Bronchial epithelial cell (primary cell): ENCODE data around the gene NDE1. TPM values are rescaled to one million over a fixed set of nuclear protein-coding genes. Genes with fewer than 3 reads are reported as not detected.
A peak's percentile ranks its signal among the peaks of the same experiment; 100 is the strongest.

Experiments
- DNase-seq: peaks from one replicate; pipeline ENCODE4 v3.0.0-alpha.2; 2010; ENCODE audit warnings: low read depth
- FAIRE-seq: peaks from 2 replicates; lab custom pipeline; 2011; peaks lifted over from hg19 to GRCh38; lab: Jason Lieb, UNC
- H3K27me3 ChIP-seq: 2 replicates; pipeline ENCODE4 v1.5.1; 2011; ENCODE audit warnings: low read length; ENCODE audit not compliant: control insufficient read depth, insufficient read depth
- H3K36me3 ChIP-seq: 2 replicates; pipeline ENCODE4 v1.5.1; 2011; ENCODE audit warnings: low read length; ENCODE audit not compliant: control insufficient read depth, insufficient read depth
- H3K4me3 ChIP-seq: 2 replicates; pipeline ENCODE4 v1.5.1; 2011; ENCODE audit warnings: mild to moderate bottlenecking, low read depth, low read length, control low read depth
- total RNA-seq: library from RNA; depleted of rRNA; stranded (reverse); fragments of >200 nt; gene quantifications from 2 replicates; pipeline ENCODE4 v1.2.1, GENCODE V29; 2014
- TF ChIP-seq, protein P1 (sequence below): IDR thresholded peaks from 2 replicates; pipeline ENCODE4 v1.5.1; 2011; ENCODE audit warnings: mild to moderate bottlenecking, moderate library complexity, low read length, control low read depth, inconsistent platforms; ENCODE audit not compliant: insufficient read depth, severe bottlenecking

NDE1 gene
- total RNA-seq, 1 donor from 2014 or later: 74.2 TPM

DNA sequence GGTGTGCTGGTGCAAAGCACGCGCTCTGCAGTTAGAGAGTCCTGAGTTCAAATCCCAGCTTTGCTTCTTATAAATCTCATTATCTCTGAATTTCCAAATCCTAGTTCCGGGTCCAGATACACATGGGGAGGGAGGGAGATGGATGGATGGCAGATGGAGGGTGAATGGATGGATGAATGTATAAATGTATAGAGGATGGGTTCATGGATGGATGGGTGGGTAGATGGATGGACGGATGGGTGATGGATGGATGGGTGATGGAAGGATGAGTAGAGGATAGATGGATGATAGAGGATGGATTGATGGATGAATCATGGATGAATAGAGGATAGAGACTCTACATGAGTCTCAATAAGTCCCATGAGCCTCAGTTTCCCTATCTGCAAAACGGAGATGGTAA is 116.9 kb downstream of the NDE1 start:
- Histone ChIP-seq H3K4me3 (no peak overlapping the region), H3K36me3 (no peaks in the 10 kb centered on the region), H3K27me3 (no peaks in the 10 kb centered on the region)
- TF ChIP-seq, protein P1, sequence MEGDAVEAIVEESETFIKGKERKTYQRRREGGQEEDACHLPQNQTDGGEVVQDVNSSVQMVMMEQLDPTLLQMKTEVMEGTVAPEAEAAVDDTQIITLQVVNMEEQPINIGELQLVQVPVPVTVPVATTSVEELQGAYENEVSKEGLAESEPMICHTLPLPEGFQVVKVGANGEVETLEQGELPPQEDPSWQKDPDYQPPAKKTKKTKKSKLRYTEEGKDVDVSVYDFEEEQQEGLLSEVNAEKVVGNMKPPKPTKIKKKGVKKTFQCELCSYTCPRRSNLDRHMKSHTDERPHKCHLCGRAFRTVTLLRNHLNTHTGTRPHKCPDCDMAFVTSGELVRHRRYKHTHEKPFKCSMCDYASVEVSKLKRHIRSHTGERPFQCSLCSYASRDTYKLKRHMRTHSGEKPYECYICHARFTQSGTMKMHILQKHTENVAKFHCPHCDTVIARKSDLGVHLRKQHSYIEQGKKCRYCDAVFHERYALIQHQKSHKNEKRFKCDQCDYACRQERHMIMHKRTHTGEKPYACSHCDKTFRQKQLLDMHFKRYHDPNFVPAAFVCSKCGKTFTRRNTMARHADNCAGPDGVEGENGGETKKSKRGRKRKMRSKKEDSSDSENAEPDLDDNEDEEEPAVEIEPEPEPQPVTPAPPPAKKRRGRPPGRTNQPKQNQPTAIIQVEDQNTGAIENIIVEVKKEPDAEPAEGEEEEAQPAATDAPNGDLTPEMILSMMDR: no peak
- DNase-seq (no peak), FAIRE-seq (no peak)

DNA sequence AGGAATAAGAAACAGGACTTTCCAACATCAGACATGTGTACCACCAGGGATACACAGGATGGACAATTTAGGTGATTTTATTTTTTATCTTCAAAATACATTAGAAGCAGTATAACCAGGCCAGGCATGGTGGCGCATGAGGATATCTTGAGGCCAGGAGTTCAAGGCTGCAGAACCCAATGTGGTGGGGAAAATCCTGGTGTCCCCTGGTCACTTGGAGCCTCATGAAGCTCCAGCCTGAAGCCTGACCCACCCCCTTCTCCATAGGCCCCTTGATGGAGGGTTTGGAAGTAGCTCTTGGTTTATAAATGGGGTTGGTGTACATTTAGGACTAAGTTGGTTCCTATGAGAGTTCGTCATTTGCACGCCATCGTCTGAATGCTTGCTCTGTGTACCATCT is 118.2 kb downstream of the NDE1 start:
- TF ChIP-seq, protein P1: no peak
- DNase-seq (no peak), FAIRE-seq (no peak)
- Histone ChIP-seq H3K27me3 (no peaks in the 10 kb centered on the region), H3K36me3 (no peaks in the 10 kb centered on the region), H3K4me3 (no peak overlapping the region)

DNA sequence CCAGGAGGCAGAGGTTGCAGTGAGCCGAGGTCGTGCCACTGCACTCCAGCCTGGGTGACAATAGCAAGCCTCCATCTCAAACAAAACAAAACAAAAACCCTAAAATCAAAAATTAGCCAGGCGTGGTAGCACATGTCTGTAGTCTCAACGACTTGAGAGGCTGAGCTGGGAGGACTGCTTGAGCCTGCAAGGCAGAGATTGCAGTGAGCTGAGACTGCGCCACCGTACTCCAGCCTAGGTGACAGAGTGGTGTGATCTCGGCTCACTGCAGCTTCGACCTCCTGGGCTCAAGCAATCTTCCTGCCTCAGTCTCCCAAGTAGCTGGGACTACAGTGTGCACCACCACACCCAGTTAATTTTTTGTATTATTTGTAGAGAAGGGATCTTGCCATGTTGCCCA is 119.2 kb downstream of the NDE1 start:
- no peak for DNase-seq
- TF ChIP-seq, protein P1: no peak
- H3K36me3 ChIP-seq: no peaks in the 10 kb centered on the region
- H3K4me3 ChIP-seq: no peak overlapping the region
- FAIRE-seq: no peak
- no peaks in the 10 kb centered on the region for H3K27me3 ChIP-seq

DNA sequence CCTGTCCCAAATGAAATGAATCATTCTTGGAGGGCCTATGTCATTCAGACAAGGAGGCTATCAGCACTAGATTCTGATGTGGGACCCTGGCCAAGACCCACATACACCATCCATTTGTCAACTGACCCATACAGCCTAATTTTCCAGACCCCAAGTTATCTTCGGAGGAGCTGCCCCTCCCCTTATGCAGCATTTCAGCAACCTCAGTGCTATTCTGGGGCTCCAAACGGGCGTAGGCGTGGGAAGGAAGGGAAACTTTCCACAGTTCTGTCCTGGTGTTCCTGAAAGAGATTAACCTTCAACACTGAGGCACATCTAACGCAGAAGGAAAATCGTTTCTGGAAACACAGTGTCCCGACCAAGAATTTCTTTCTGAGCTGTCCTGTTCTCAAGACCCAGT is 120.1 kb downstream of the NDE1 start:
- FAIRE-seq (no peak), DNase-seq (no peak)
- Histone ChIP-seq H3K36me3 (no peaks in the 10 kb centered on the region), H3K4me3 (no peak overlapping the region), H3K27me3 (no peaks in the 10 kb centered on the region)
- TF ChIP-seq, protein P1: no peak

DNA sequence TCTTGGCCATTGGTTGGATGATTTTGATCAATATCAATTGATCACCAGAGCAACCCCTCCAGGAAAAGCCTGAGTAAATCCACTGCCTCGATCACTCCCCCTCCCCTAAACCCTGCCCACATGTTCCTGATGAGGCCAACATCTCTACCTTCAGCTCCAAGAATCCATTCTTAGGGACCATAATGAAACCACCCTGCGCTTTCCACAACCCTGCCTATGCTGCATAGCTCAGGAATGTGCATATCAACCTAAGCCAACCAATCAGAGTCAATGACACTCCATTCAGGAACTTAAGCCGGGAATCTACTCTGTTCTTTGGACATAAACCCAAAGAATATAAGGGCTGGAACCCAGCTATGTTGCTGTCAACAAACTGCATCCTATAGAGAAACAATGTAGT is 120.5 kb downstream of the NDE1 start:
- Histone ChIP-seq H3K36me3 (no peaks in the 10 kb centered on the region), H3K27me3 (no peaks in the 10 kb centered on the region), H3K4me3 (no peak overlapping the region)
- TF ChIP-seq, protein P1: no peak
- DNase-seq (no peak), FAIRE-seq (no peak)

DNA sequence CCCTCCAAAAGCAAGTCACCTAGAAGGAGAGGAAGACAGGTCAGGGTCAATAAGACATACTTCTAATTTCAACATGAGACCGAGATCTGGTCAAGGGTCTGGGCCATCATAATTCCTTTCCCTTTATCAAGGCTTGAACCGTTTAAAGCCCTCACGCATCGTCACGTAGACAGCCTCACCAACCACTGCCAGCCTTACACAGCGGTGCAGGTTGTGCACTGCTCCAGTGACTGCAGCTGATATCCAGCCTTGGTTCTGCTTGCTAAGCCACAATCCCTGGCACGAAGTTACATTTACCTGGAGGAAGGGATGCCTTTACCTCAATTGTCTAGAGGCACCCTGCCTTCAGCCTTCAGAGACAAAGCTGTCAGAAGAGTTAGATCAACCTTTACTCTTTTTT is 121.6 kb downstream of the NDE1 start:
- no peak for DNase-seq
- Histone ChIP-seq H3K36me3 (no peaks in the 10 kb centered on the region), H3K27me3 (no peaks in the 10 kb centered on the region), H3K4me3 (no peak overlapping the region)
- TF ChIP-seq, protein P1: no peak
- peak; percentile 43 for FAIRE-seq
